Amygdala (tissue), 56 donors: ENCODE data around the gene ZKSCAN8.

Experiments
- DNase-seq, 56 donors: peaks; one replicate each; lab custom pipeline; 2025; lab: John Stamatoyannopoulos, UW

Gene ZKSCAN8

GRCh38 chr6:28137505-28137981, 4.1 kb upstream of the ZKSCAN8 start:
- peak in 1 of 56 donors; percentile 28 for DNase-seq

DNA sequence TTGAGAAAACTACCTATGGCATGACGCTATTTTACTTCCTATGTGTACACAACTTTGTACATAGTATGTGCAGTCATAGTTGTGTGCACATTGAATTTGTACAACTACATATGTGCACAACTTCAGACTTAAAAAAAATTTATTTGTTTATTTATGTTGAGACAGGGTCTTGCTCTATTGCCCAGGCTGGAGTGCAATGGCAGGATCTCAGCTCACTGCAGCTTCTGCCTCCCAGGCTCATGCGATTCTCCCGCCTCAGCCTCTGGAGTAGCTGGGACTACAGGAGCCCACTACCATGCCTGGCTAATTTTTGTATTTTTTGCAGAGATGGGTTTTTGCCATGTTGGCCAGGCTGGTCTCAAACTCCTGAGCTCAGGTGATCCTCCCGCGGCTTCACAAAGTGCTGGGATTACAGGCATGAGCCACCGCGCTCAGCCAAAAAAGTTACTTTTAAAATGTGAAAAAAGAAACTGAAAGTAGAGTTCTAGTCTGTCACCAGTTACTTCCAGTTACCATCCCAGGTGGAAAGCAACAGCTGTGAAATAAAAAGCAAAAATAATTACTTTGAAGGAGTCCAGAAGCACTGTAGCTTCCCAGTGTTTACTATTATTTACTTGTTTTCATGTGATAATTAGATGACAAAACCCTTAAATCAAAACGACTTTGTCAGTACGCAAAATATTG, 1.7 kb upstream of the ZKSCAN8 start:
- DNase-seq, result no peak

DNA sequence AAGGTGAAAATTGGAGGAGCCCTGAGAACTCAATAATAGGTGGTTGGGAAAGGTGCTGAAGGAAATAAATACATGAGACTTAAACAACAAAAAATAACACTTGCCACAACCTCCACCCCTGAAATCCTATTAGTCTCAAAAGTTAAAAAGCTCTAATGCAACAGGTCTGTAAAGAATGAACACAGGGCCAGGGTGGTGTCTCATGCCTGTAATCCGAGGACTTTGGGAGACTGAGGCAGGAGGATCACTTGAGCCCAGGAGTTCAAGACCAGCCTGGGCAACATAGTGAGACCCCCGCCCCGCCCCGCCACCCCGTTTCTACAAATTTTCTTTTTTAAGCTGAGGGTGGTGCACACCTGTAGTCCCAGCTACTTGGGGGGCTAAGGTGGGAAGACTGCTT, 1.1 kb upstream of the ZKSCAN8 start:
- no peak for DNase-seq

DNA sequence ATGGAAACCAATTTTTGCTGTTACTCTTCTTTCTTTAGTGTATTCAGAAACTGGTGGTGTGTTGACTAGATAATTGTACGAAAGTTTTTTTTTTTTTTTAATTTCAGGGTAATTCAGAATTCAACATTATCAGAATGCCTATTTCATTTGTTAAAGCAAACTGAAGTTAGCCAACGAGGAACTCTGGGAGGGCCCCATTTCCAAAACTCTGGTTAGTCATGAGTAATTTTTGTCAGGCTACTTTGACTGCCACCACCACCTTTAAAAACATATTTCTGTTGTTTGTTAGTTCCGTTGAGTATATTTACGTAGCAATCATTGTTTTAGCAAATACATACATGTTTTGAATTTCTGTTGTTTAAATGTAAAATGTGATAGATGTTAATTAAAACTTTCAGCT, 763 bp downstream of the ZKSCAN8 start:
- no peak for DNase-seq

DNA sequence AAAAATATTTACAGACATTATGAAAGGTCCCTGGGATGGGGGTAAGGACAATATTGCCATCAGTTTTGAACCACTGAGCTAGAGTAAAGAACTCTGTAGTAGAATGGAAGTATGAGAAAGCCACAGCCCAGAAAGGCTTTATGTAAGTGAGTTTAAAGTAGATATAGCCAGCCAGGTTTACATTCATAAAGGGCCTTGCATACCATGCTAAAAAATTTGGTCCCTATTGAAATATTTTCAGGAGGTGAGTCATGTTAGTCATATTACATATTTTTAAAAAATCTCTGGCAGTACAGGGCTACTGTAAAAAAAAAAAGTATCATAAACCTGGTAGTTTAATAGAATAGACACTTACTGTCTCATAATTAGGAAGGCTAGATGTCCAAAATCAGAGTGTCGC, 3.5 kb downstream of the ZKSCAN8 start:
- DNase-seq, result no peak

GRCh38 chr6:28152531-28152930, 10.8 kb downstream of the ZKSCAN8 start:
- DNase-seq, result no peak

DNA sequence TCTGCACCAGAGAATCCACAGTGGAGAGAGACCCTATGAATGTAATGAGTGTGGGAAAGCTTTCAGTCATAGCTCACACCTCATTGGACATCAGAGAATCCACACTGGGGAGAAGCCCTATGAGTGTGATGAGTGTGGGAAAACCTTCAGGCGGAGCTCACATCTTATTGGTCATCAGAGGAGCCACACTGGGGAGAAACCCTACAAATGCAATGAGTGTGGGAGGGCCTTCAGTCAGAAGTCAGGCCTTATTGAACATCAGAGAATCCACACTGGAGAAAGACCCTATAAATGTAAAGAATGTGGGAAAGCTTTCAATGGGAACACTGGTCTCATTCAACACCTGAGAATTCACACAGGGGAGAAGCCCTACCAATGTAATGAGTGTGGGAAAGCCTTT, 11.9 kb downstream of the ZKSCAN8 start:
- no peak for DNase-seq

- no peak for DNase-seq
These were observed 12.7 kb downstream of the ZKSCAN8 start for GRCh38 chr6:28154357-28154756.

DNA sequence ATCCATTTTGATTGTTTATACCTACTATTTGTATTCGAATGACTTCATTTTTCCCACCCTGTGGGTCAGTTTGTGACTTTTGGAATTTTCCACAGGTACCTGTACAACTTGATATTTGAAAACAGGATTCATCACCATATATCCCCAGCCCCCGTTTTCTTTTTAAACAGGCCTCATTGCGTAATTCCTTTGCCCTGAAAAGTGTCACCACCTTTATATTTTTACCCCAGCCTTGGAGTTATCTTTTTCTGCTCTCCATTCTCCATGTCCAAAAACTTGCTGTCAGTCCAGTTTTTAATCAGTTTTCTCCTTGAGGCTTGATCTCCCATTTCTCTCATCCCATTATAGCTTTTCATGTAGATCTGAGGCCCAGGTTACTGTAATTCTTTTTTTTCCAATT, 16.6 kb downstream of the ZKSCAN8 start:
- DNase-seq, result no peak

- DNase-seq, result no peak
These were observed 17.4 kb downstream of the ZKSCAN8 start for GRCh38 chr6:28159029-28159607.

GRCh38 chr6:28160233-28160632, 18.6 kb downstream of the ZKSCAN8 start:
- no peak for DNase-seq

- peak in 48 of 56 donors; percentile 0 to 64 (median 24) for DNase-seq
These were observed 19.9 kb downstream of the ZKSCAN8 start for GRCh38 chr6:28161410-28162079.

DNA sequence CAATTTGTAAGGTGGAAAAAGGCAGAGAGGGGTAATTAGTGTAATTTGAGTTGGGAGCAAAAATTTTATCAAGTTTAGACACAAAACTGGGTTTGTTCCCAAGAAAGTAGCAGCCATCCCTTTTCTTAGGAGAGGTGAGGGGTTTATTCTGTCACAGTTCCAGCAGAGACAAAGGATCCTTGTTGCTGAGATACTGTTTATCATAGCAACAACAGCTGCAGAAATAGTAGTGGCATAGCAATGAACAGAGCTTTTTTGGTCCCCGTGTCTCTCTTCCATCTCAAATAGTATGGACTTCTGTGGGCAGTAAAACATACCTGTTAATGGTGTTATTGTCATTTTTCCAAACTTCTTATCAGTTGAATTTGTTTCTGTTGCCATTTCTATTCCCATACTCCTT, 23.9 kb downstream of the ZKSCAN8 start:
- DNase-seq, result no peak

DNA sequence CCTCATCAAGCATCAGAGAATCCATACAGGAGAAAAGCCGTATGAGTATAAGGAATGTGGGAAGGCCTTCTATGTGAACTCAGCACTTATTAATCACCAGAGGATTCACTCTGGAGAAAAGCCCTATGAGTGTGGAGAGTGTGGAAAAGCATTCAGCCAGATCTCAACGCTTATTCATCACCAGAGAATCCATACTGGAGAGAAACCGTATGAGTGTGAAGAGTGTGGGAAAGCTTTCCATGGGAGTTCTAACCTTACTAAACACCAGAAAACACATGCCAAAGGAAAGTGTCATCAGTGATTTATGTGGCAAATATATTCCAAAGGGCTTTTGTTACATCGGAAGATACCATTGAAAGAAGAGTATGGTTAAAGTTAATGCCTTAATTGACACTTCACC, 25.4 kb downstream of the ZKSCAN8 start:
- DNase-seq, result no peak

DNA sequence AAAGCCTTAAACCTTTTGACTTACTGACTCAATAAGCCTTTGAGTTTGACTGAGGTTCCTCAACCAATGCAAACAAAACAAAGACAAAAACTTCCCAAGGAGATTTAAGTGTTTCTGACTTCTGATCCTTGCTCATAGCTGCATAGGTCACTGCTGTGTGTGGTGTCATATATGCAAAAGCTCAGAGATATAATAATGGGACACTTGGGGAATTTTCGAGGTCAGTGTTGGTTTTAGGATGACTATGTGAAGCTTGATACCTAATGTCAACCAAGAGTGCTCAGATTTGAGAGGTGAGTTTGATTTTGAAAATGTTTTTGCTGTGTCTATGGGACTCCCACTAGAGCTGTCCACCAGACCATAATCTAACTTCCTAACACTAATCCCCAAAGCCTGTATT, 26.2 kb downstream of the ZKSCAN8 start:
- DNase-seq, result no peak

- DNase-seq, result no peak
These were observed 29.6 kb downstream of the ZKSCAN8 start for GRCh38 chr6:28171271-28171670.

DNA sequence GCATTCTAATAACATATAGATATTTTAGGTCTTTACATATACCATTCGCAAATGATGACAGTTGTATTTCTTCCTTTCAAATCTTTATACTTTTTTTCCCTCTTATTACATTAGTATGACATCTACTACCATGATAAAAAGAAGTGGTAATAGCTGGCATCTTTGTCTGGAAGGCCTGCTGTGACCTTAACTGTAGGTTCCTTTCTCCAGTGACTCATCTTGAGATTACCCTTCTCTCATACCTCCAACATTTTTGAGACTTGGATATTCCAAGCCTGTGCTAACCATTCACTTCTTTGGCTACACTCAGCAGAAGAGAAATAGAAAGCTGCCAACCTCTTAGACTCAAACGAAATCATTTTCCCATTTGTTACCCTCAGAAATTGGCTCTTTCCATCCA, 30.3 kb downstream of the ZKSCAN8 start:
- no peak for DNase-seq

GRCh38 chr6:28176373-28176772, 34.7 kb downstream of the ZKSCAN8 start:
- DNase-seq, result no peak

- DNase-seq, result no peak
These were observed 40.6 kb downstream of the ZKSCAN8 start for GRCh38 chr6:28182255-28182654.

- no peak for DNase-seq
These were observed 46.7 kb downstream of the ZKSCAN8 start for GRCh38 chr6:28188111-28188979.

DNA sequence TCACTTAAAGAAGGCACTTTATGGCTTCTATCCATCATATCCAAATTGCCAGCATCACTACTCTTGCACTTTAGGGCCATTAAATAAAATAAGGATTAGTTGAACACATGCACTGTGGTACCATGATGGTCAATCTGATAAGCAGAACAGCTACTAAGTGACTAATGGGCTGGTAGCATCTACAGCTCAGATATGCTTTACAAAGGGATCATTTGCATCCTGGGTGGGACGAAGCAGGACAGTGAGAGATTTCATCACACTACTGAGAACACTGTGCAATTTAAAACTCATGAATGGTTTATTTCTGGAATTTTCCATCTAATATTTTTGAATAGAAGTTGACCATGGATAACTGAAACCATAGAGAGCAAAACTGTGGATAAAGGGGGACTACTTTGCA, 58.3 kb downstream of the ZKSCAN8 start:
- no peak for DNase-seq
